ENCODE data around the gene CREG2.

The CREG2 gene

GRCh38 chr2:101374821-101375561 lies 12.3 kb downstream of the CREG2 start:
- TF ChIP-seq TAF1 (IDR thresholded peaks at IDR 0.05; ENCODE audit: borderline replicate concordance, insufficient read depth, low read length), result no peak
- TF ChIP-seq REST (IDR thresholded peaks at IDR 0.05; ENCODE audit: insufficient read depth in 1 of 2, low read depth in 2 of 2, low read length in 2 of 2), result no peak
- no peak for TF ChIP-seq POLR2AphosphoS5 (IDR thresholded peaks at IDR 0.05; ENCODE audit: low read depth, low read length)
- TF ChIP-seq SIN3A (IDR thresholded peaks at IDR 0.05; ENCODE audit: borderline replicate concordance, insufficient read depth, low read length), result no peak
- TF ChIP-seq FOXP2 (optimal IDR thresholded peaks at IDR 0.05; ENCODE audit: borderline replicate concordance, extremely low read depth, extremely low read length, insufficient read depth), result no peak

- TF ChIP-seq SIN3A (IDR thresholded peaks at IDR 0.05; ENCODE audit: borderline replicate concordance, insufficient read depth, low read length), result no peak
Observed at GRCh38 chr2:101372792-101373191, 14.5 kb downstream of the CREG2 start.

- no peak for TF ChIP-seq SIN3A (IDR thresholded peaks at IDR 0.05; ENCODE audit: borderline replicate concordance, insufficient read depth, low read length)
- no peak for TF ChIP-seq TAF1 (IDR thresholded peaks at IDR 0.05; ENCODE audit: borderline replicate concordance, insufficient read depth, low read length)
- TF ChIP-seq REST (IDR thresholded peaks at IDR 0.05; ENCODE audit: insufficient read depth in 1 of 2, low read depth in 2 of 2, low read length in 2 of 2), result no peak
- no peak for TF ChIP-seq POLR2AphosphoS5 (IDR thresholded peaks at IDR 0.05; ENCODE audit: low read depth, low read length)
- no peak for TF ChIP-seq FOXP2 (optimal IDR thresholded peaks at IDR 0.05; ENCODE audit: borderline replicate concordance, extremely low read depth, extremely low read length, insufficient read depth)
Observed at GRCh38 chr2:101371636-101372035, 15.7 kb downstream of the CREG2 start.

GRCh38 chr2:101369100-101369499 lies 18.2 kb downstream of the CREG2 start:
- TF ChIP-seq FOXP2 (optimal IDR thresholded peaks at IDR 0.05; ENCODE audit: borderline replicate concordance, extremely low read depth, extremely low read length, insufficient read depth) (no peak), TAF1 (IDR thresholded peaks at IDR 0.05; ENCODE audit: borderline replicate concordance, insufficient read depth, low read length) (no peak), REST (IDR thresholded peaks at IDR 0.05; ENCODE audit: insufficient read depth in 1 of 2, low read depth in 2 of 2, low read length in 2 of 2) (no peak), SIN3A (IDR thresholded peaks at IDR 0.05; ENCODE audit: borderline replicate concordance, insufficient read depth, low read length) (no peak), POLR2AphosphoS5 (IDR thresholded peaks at IDR 0.05; ENCODE audit: low read depth, low read length) (no peak)

- TF ChIP-seq POLR2AphosphoS5 (IDR thresholded peaks at IDR 0.05; ENCODE audit: low read depth, low read length), result no peak
- no peak for TF ChIP-seq FOXP2 (optimal IDR thresholded peaks at IDR 0.05; ENCODE audit: borderline replicate concordance, extremely low read depth, extremely low read length, insufficient read depth)
- no peak for TF ChIP-seq TAF1 (IDR thresholded peaks at IDR 0.05; ENCODE audit: borderline replicate concordance, insufficient read depth, low read length)
- TF ChIP-seq SIN3A (IDR thresholded peaks at IDR 0.05; ENCODE audit: borderline replicate concordance, insufficient read depth, low read length), result no peak
- no peak for TF ChIP-seq REST (IDR thresholded peaks at IDR 0.05; ENCODE audit: insufficient read depth in 1 of 2, low read depth in 2 of 2, low read length in 2 of 2)
Observed at GRCh38 chr2:101368376-101368775, 18.9 kb downstream of the CREG2 start.
